C4-2B (cell line): ENCODE data around the gene PDCL3.

ENCODE experiments used
- ZFX ChIP-seq: fragments of 450-650 bp; IDR thresholded peaks from 2 replicates; pipeline ENCODE4 v1.6.1; 2017
- TF ChIP-seq, protein P1 (sequence below): fragments of 450-650 bp; conservative IDR thresholded peaks from 2 replicates; pipeline ENCODE4 v1.5.1; 2017; ENCODE audit warnings: mild to moderate bottlenecking

DNA sequence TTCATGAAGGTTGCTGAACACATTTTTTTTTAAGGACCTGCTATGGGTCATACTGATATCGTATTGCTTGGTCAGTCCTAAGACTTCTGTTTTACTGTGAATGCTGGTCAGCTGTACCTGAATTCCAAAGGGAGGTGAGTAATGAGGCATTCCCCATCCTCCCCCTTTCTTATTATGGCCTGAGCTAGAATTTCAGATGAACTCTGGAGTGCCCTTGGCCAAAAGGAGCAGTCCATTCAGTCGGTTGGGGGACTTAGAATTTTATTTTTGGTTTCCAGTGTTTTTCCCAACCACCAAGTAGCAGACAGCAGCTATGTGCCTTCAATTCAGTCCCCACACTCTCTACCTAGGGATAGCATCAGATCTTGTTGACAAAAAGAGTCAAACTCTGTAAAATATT, 26.9 kb upstream of the PDCL3 start:
- TF ChIP-seq, protein P1, sequence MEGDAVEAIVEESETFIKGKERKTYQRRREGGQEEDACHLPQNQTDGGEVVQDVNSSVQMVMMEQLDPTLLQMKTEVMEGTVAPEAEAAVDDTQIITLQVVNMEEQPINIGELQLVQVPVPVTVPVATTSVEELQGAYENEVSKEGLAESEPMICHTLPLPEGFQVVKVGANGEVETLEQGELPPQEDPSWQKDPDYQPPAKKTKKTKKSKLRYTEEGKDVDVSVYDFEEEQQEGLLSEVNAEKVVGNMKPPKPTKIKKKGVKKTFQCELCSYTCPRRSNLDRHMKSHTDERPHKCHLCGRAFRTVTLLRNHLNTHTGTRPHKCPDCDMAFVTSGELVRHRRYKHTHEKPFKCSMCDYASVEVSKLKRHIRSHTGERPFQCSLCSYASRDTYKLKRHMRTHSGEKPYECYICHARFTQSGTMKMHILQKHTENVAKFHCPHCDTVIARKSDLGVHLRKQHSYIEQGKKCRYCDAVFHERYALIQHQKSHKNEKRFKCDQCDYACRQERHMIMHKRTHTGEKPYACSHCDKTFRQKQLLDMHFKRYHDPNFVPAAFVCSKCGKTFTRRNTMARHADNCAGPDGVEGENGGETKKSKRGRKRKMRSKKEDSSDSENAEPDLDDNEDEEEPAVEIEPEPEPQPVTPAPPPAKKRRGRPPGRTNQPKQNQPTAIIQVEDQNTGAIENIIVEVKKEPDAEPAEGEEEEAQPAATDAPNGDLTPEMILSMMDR, result no peak
- no peak for TF ChIP-seq ZFX
